AG04450 (cell line): ENCODE results near the gene TANC1. TPM values are rescaled to one million over a fixed set of nuclear protein-coding genes. Genes with fewer than 3 reads are reported as not detected.
A peak's percentile ranks its signal among the peaks of the same experiment; 100 is the strongest.

Experiments used
- CTCF ChIA-PET: fragments of 300-600, 350-600 bp; formaldehyde crosslinking; extraction: SDS; loops from one replicate; lab custom pipeline; 2022; ENCODE audit warnings: antibody characterized with exemption, inconsistent platforms; lab: Charles Lee
- POLR2A ChIA-PET: fragments of 350-600 bp; formaldehyde crosslinking; extraction: SDS; loops from one replicate; lab custom pipeline; 2021; ENCODE audit warnings: antibody characterized with exemption, inconsistent platforms; lab: Yijun Ruan, JAX
- DNase-seq: peaks from one replicate; pipeline ENCODE4 v3.0.0-alpha.2; 2011; ENCODE audit warnings: low read depth, low spot score
- H3K27ac ChIP-seq: one replicate; pipeline ENCODE4 v1.5.1; 2012; ENCODE audit warnings: low read depth, low read length, control low read depth
- H3K27me3 ChIP-seq: one replicate; pipeline ENCODE4 v1.6.0; 2012; ENCODE audit warnings: low read length; ENCODE audit not compliant: control insufficient read depth, insufficient read depth
- H3K4me3 ChIP-seq: 2 replicates; pipeline ENCODE4 v1.5.1; 2011; ENCODE audit warnings: mild to moderate bottlenecking, low read depth, low read length, control low read depth
- H3K9me3 ChIP-seq: 2 replicates; pipeline ENCODE4 v1.5.1; 2012; ENCODE audit warnings: low read length; ENCODE audit not compliant: control insufficient read depth, insufficient read depth
- CTCF ChIP-seq: IDR thresholded peaks from 2 replicates; pipeline ENCODE4 v1.5.1; 2011; ENCODE audit warnings: low read depth, low read length, control low read depth, inconsistent platforms
- polyA plus RNA-seq: library from polyadenylated mRNA; depleted of rRNA; stranded (reverse); fragments of >200 nt; gene quantifications from 2 replicates; pipeline ENCODE4 v1.2.3, GENCODE V29; 2011

TANC1 gene
- polyA plus RNA-seq, 1 experiment, result 28.0 TPM

GRCh38 chr2:159118859-159119500, 150.5 kb downstream of the TANC1 start:
- ChIA-PET CTCF (interaction anchor here (0.5 to 2.8 kb wide), 97 partner anchors 9 to 637 kb away, joined by 3 to 94 read pairs (median 5); partner anchors contain the start of gene TANC1), POLR2A (interaction anchor here (0.5 to 1.0 kb wide), 3 partner anchors 91 to 151 kb away, joined by 3 to 6 read pairs (median 4); partner anchors contain the start of gene TANC1)
- Histone ChIP-seq H3K9me3 (no peaks in the 10 kb centered on the region; the same call in none of the 2 replicates), H3K27ac (no peak overlapping the region), H3K4me3 (no peak overlapping the region), H3K27me3 (no peaks in the 10 kb centered on the region)
- no peak for DNase-seq
- no peak for TF ChIP-seq CTCF

GRCh38 chr2:159119652-159120257, 151.3 kb downstream of the TANC1 start:
- H3K27me3 ChIP-seq, result no peaks in the 10 kb centered on the region
- no peak overlapping the region for H3K27ac ChIP-seq
- POLR2A ChIA-PET, result interaction anchor here (0.7 kb wide), 1 partner anchor 16 kb away, joined by 3 read pairs; no protein-coding TSS in a partner anchor
- DNase-seq, result no peak
- no peak for TF ChIP-seq CTCF
- H3K9me3 ChIP-seq, result no peaks in the 10 kb centered on the region; the same call in none of the 2 replicates
- H3K4me3 ChIP-seq, result no peak overlapping the region
- CTCF ChIA-PET, result interaction anchor here (0.8 to 2.8 kb wide), 33 partner anchors 9 to 594 kb away, joined by 3 to 94 read pairs (median 6); no protein-coding TSS in a partner anchor

GRCh38 chr2:159123786-159124185, 155.3 kb downstream of the TANC1 start:
- ChIA-PET POLR2A (no interaction called here), CTCF (interaction anchor here (0.8 to 1.4 kb wide), 2 partner anchors 9 to 223 kb away, joined by 3 to 6 read pairs; no protein-coding TSS in a partner anchor)
- no peak for DNase-seq

GRCh38 chr2:159124441-159124911, 156.0 kb downstream of the TANC1 start:
- Histone ChIP-seq H3K27ac (peak overlapping the region; percentile 62), H3K9me3 (no peaks in the 10 kb centered on the region), H3K4me3 (no peak overlapping the region), H3K27me3 (no peaks in the 10 kb centered on the region)
- POLR2A ChIA-PET, result interaction anchor here (0.5 to 1.2 kb wide), 5 partner anchors 11 to 78 kb away, joined by 3 to 6 read pairs (median 4); no protein-coding TSS in a partner anchor
- peak; percentile 60 for DNase-seq
- TF ChIP-seq CTCF, result no peak
- CTCF ChIA-PET, result interaction anchor here (0.6 to 1.4 kb wide), 4 partner anchors 9 to 224 kb away, joined by 3 to 6 read pairs (median 4); no protein-coding TSS in a partner anchor

More at GRCh38 chr2:159123786-159124185, 155.3 kb downstream of the TANC1 start:
- Histone ChIP-seq H3K27me3 (no peaks in the 10 kb centered on the region), H3K27ac (no peak overlapping the region), H3K4me3 (no peak overlapping the region), H3K9me3 (no peaks in the 10 kb centered on the region)
- no peak for TF ChIP-seq CTCF
